Ecto neural progenitor cell (in vitro differentiated cells): ENCODE data around the gene MRGPRX3.

Experiments
- DNase-seq: peaks from one replicate; pipeline ENCODE4 v3.0.0-alpha.2; 2018; ENCODE audit warnings: low spot score

The MRGPRX3 gene

DNA sequence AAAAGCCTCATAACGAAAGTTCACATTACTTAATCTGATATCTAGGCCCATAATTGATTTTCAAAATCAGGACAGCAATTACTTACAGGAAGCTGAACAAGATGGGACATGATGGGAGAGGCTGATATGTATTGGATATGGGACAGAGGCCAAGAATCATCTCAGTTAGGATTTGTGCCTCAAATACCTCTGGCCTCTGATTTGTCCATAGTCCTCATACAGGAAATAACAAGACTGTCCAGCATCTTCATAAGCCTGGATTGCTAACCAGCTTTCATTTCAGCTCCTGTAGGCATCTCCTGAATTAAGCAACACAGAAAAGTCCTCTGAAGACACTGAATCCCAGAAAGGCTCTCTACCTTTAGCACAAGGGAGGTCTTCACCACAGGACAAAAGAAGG, 36.0 kb downstream of the MRGPRX3 start:
- DNase-seq = no peak

DNA sequence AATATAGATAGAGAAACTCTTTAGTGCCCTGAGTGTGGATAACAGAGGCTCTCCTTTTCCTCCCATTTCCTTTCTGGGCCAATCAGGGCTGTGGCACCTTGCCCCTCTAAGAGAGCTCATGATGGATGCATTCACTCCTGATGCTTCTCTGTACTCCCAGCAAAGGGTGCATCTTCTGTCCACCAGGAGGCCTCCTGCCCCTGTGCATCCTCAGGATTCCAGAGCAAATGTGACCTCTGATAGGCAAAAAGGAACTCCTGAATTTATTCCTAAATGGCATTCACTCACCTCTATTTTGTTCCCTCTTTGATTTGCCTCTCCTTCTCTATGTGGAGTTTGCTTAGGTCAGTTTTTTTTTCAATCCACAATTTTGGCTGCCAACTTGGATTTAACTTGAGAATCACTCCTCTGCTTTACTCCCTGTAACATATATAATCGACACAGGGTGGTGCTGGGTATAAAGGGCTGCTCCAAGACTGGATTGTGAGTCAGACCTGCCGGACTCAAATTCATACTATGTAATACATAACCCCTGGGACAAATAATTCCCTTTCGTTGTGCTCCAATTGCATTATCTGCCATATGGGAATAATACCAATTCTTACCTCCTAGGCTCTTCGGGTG, 39.1 kb downstream of the MRGPRX3 start:
- DNase-seq = peak; percentile 60

DNA sequence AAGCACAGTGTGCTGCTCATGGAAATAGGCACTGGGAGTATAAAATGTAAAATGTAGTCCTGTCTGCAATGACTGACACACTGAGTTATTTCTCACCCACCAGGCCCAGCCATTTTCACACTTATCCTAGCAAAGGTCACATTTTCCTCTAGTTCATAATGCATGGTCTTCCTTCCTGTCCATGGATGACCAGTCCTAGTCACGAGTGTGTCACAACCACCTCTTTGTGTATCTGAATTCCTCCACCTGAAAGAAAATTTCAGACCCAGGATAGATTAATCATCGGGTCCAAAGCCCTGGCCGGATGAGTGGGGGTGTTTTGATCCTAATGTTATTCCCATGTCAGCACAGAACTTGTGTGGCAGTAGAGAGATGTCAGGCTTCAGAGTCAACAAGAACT, 40.3 kb downstream of the MRGPRX3 start, which contains the start of gene MRGPRX4:
TSS of gene MRGPRX4 (plus strand) at position 172 of the 400 bp plus-strand sequence. CDS start 420 bp downstream, outside the sequence.
- no peak for DNase-seq

DNA sequence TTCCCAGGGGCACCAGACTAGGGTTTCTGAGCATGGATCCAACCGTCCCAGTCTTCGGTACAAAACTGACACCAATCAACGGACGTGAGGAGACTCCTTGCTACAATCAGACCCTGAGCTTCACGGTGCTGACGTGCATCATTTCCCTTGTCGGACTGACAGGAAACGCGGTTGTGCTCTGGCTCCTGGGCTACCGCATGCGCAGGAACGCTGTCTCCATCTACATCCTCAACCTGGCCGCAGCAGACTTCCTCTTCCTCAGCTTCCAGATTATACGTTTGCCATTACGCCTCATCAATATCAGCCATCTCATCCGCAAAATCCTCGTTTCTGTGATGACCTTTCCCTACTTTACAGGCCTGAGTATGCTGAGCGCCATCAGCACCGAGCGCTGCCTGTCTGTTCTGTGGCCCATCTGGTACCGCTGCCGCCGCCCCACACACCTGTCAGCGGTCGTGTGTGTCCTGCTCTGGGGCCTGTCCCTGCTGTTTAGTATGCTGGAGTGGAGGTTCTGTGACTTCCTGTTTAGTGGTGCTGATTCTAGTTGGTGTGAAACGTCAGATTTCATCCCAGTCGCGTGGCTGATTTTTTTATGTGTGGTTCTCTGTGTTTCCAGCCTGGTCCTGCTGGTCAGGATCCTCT, 41.0 kb downstream of the MRGPRX3 start:
- DNase-seq = no peak
